HepG2 (cell line): ENCODE measurements around the gene CYSLTR2. TPM values are rescaled to one million over a fixed set of nuclear protein-coding genes. Genes with fewer than 3 reads are reported as not detected.

Experiments used
- ATF2 ChIP-seq: sonication (generic); formaldehyde crosslinking; IDR thresholded peaks from 2 replicates; pipeline ENCODE4 v1.4.0; 2020; ENCODE audit warnings: missing genetic modification reagents
- BRF2 ChIP-seq: sonication (generic); formaldehyde crosslinking; IDR thresholded peaks from 2 replicates; pipeline ENCODE4 v1.8.1; 2022; ENCODE audit warnings: mild to moderate bottlenecking, missing genetic modification reagents
- CTCF ChIP-seq: sonication (generic); formaldehyde crosslinking; IDR thresholded peaks from 2 replicates; pipeline ENCODE4 v1.5.0; 2020; ENCODE audit warnings: mild to moderate bottlenecking, missing genetic modification reagents, moderate library complexity
- GRHL1 ChIP-seq: sonication (generic); formaldehyde crosslinking; conservative IDR thresholded peaks from 2 replicates; pipeline ENCODE4 v1.8.0; 2022; ENCODE audit warnings: missing genetic modification reagents
- KDM5A ChIP-seq: fragments of 200-600 bp; sonication (generic); IDR thresholded peaks from 2 replicates; pipeline ENCODE4 v1.7.0; 2018; ENCODE audit warnings: antibody characterized with exemption, mild to moderate bottlenecking, low read length, borderline replicate concordance
- NR2F6 ChIP-seq, 2 experiments: IDR thresholded peaks; 2 replicates each; pipeline ENCODE4 v1.6.1; 2016; ENCODE audit warnings: antibody characterized with exemption in 1 of 2, mild to moderate bottlenecking in 1 of 2
- PBX2 ChIP-seq: IDR thresholded peaks from 2 replicates; pipeline ENCODE4 v1.6.1; 2016; ENCODE audit warnings: control low read depth
- TCF7 ChIP-seq: sonication (generic); IDR thresholded peaks from 2 replicates; pipeline ENCODE4 v1.6.1; 2016; ENCODE audit warnings: antibody characterized with exemption, low read depth
- TEAD2 ChIP-seq: sonication (generic); formaldehyde crosslinking; IDR thresholded peaks from 2 replicates; pipeline ENCODE4 v1.9.0; 2021; ENCODE audit warnings: missing genetic modification reagents
- ZBTB40 ChIP-seq, 2 experiments: fragments of 450-650 bp in 1 of 2; sonication (generic) in 1 of 2; formaldehyde crosslinking in 1 of 2; IDR thresholded peaks; 2 replicates each; pipeline versions ENCODE4 v1.6.1 to v1.8.0; 2016 to 2022; ENCODE audit warnings: antibody characterized with exemption in 1 of 2, mild to moderate bottlenecking in 1 of 2, missing genetic modification reagents in 1 of 2
- ZNF251 ChIP-seq: sonication (generic); formaldehyde crosslinking; IDR thresholded peaks from 2 replicates; pipeline ENCODE4 v1.9.0; 2021; ENCODE audit warnings: mild to moderate bottlenecking, missing genetic modification reagents
- polyA plus RNA-seq, 8 experiments: library from polyadenylated mRNA; depleted of rRNA in 3 of 8; stranded (reverse) in 7 of 8; unstranded in 1 of 8; fragments of >200 nt; fragmentation: Illumina TruSeq in 4 of 8; extraction: Trizol in 4 of 8; gene quantifications; 2 replicates each; pipeline versions ENCODE4 v1.2.1 to v1.2.3, GENCODE V29; 2011 to 2016; ENCODE audit warnings: low read depth in 4 of 8, missing spikeins in 1 of 8, mixed read lengths in 1 of 8; ENCODE audit not compliant: insufficient read depth in 1 of 8
- total RNA-seq, 5 experiments: library from RNA; depleted of rRNA; stranded (reverse); fragments of >200 nt; fragmentation: Illumina TruSeq; extraction: Trizol; gene quantifications; 2 replicates each; pipeline ENCODE4 v1.2.3, GENCODE V29; 2016; ENCODE audit warnings: low read depth in 1 of 5

Gene CYSLTR2
- total and polyA plus RNA-seq, 2 of the 13 experiments (the other 11 are each of a cell fraction or from before 2014, with no cell fraction given): not detected

- TF ChIP-seq ZBTB40 (IDR thresholded peaks at IDR 0.05): no peak
- TF ChIP-seq ZBTB40 (CRISPR knock-in tag; IDR thresholded peaks at IDR 0.05): no peak
- TF ChIP-seq TEAD2 (CRISPR knock-in tag): no peak
- TF ChIP-seq PBX2 (CRISPR knock-in tag): no peak
- peak; percentile 72 for TF ChIP-seq CTCF (CRISPR knock-in tag)
- TF ChIP-seq NR2F6 (IDR thresholded peaks at IDR 0.05): peak; percentile 69
- TF ChIP-seq NR2F6 (CRISPR knock-in tag; IDR thresholded peaks at IDR 0.05): peak; percentile 38; the same call in 1 of the 2 replicates
- no peak for TF ChIP-seq ZNF251 (CRISPR knock-in tag)
- no peak for TF ChIP-seq GRHL1 (CRISPR knock-in tag)
- TF ChIP-seq BRF2 (CRISPR knock-in tag): no peak
- TF ChIP-seq ATF2: no peak
- TF ChIP-seq TCF7: no peak
- no peak for TF ChIP-seq KDM5A
Measured at GRCh38 chr13:48749699-48750473, 96.2 kb downstream of the CYSLTR2 start (continued).
